GM12873 (cell line): Measurements from ENCODE around the gene CUEDC1.

Source experiments
- CTCF ChIP-seq: IDR thresholded peaks from 2 replicates; pipeline ENCODE4 v1.5.1; 2012; ENCODE audit warnings: low read depth, mild to moderate bottlenecking, moderate library complexity, low read length, control low read depth; ENCODE audit not compliant: insufficient read depth; ENCODE audit errors: missing control alignments

Gene CUEDC1

GRCh38 chr17:57823469-57824401 lies 131.5 kb downstream of the CUEDC1 start:
- no peak for TF ChIP-seq CTCF

- TF ChIP-seq CTCF: no peak
Observed at GRCh38 chr17:57819867-57820266, 135.3 kb downstream of the CUEDC1 start.

GRCh38 chr17:57819285-57819684 lies 135.9 kb downstream of the CUEDC1 start:
- TF ChIP-seq CTCF: no peak

- no peak for TF ChIP-seq CTCF
Observed at GRCh38 chr17:57818066-57818465, 137.1 kb downstream of the CUEDC1 start.

GRCh38 chr17:57817299-57817698 lies 137.9 kb downstream of the CUEDC1 start:
- no peak for TF ChIP-seq CTCF

- no peak for TF ChIP-seq CTCF
Observed at GRCh38 chr17:57814421-57814820, 140.8 kb downstream of the CUEDC1 start.

GRCh38 chr17:57811638-57812280 lies 143.5 kb downstream of the CUEDC1 start:
- no peak for TF ChIP-seq CTCF
